ENCODE results near the gene HCN2. TPM values are rescaled to one million over a fixed set of nuclear protein-coding genes. Genes with fewer than 3 reads are reported as not detected.

Gene HCN2
- total and polyA plus RNA-seq, 9 of the 15 experiments (the other 6 are each of a cell fraction or from before 2014, with no cell fraction given), result 0.29 to 4.2 (median 0.82) TPM; not detected in 2

DNA sequence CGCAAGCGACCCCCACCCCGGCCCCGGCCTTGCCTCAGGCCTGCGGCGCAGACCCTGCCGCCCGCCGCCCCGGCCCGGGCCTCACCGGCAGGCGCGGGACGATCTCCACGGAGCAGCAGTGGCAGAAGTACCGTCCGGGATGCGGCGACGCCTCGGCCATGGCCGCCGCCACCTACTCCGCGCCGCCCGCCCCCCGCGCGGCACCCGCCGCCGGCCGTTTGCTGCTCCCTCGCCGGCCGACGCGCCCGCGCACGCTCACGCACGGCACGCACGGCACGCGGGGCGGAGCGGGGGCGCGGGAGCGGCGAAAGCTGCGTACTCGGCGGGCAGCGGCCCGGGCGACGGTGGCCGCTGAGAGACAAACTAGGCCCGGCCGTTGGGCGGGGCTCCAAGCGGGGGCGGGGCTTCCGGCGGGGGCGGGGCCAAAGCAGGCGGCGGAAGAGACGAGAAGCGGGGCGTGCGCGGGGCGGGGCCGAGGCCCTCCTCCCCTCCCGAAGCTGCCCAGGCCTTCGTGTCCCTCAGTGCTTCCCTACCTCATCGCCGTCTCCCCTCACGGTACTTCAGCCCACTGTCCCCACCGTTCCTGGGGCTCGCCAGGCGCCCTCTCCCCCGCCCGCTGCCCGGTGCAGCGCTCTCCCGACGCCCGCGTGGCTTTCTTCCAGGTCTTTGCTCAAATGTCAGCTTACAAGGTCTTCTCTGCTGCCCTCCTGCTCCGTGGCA, 73.4 kb downstream of the HCN2 start, which contains the start of gene RNF126 (continued):
- TF ChIP-seq POLR2H (tag; IDR thresholded peaks at IDR 0.05; ENCODE audit: low read depth) (no peak), KLF16 (IDR thresholded peaks at IDR 0.05) (0 out of 2 replicates have a peak, but pooled peaks have one; percentile 22), ZNF316 (IDR thresholded peaks at IDR 0.05) (no peak), ETV5 (CRISPR knock-in tag; IDR thresholded peaks at IDR 0.05; ENCODE audit: low read depth) (peak; percentile 17; the same call in 1 of the 2 replicates), ESRRB (CRISPR knock-in tag; IDR thresholded peaks at IDR 0.05; ENCODE audit: borderline replicate concordance) (no peak), ZNF3 (CRISPR knock-in tag; IDR thresholded peaks at IDR 0.05) (no peak), RFX5 (IDR thresholded peaks at IDR 0.05; ENCODE audit: low read depth, low read length) (no peak), PRDM10 (IDR thresholded peaks at IDR 0.05; ENCODE audit: partially characterized antibody) (no peak), RBM25 (IDR thresholded peaks at IDR 0.05; ENCODE audit: low read depth, low read length, severe bottlenecking) (no peak), TRIM24 (IDR thresholded peaks at IDR 0.05) (peak in 1 of 2 experiments; percentile 31; a peak in 1 of 4 replicates), SRSF3 (IDR thresholded peaks at IDR 0.05; ENCODE audit: insufficient read depth, low read length) (no peak), RFX1 (IDR thresholded peaks at IDR 0.05) (no peak), CREB5 (CRISPR knock-in tag; IDR thresholded peaks at IDR 0.05) (no peak), PCBP1 (IDR thresholded peaks at IDR 0.05; ENCODE audit: low read depth, low read length, poor library complexity, severe bottlenecking) (no peak), HDAC6 (IDR thresholded peaks at IDR 0.05; ENCODE audit: low read depth, low read length) (no peak), E2F6 (IDR thresholded peaks at IDR 0.05; ENCODE audit: borderline replicate concordance in 1 of 2, extremely low read depth in 1 of 2, insufficient read depth in 1 of 2, insufficient read length in 1 of 2, low read depth in 1 of 2, low read length in 1 of 2, poor library complexity in 1 of 2, severe bottlenecking in 1 of 2) (peak; percentile 79 to 97), TRIM28 (IDR thresholded peaks at IDR 0.05) (peak; percentile 77; the same call in 1 of the 2 replicates), ZC3H8 (IDR thresholded peaks at IDR 0.05) (no peak), HCFC1 (IDR thresholded peaks at IDR 0.05; ENCODE audit: low read depth, low read length) (peak; percentile 62), TCF7 (IDR thresholded peaks at IDR 0.05; ENCODE audit: borderline replicate concordance) (no peak), SMARCA5 (IDR thresholded peaks at IDR 0.05) (no peak), MEF2D (tag; conservative IDR thresholded peaks at IDR 0.05; ENCODE audit: low read depth) (no peak)
